Activated CD4-positive, alpha-beta memory T cell treated with anti-CD3 and anti-CD28 coated beads for 36 hours (primary cell): ENCODE results near the gene TNXB. TPM values are rescaled to one million over a fixed set of nuclear protein-coding genes. Genes with fewer than 3 reads are reported as not detected.
"Not testable (repeated sequence)": the region's sequence is repeated elsewhere in the genome, so short reads cannot be mapped to it uniquely, and the experiment has no call there.

Source experiments
- CTCF ChIA-PET: fragments of 350-600 bp; sonication (Branson Sonifier 250); formaldehyde crosslinking; loops from one replicate; lab custom pipeline; 2021; ENCODE audit warnings: antibody characterized with exemption, inconsistent platforms; lab: Charles Lee
- POLR2A ChIA-PET: fragments of 350-600 bp; sonication (Branson Sonifier 250); formaldehyde crosslinking; loops from one replicate; lab custom pipeline; 2021; ENCODE audit warnings: antibody characterized with exemption; lab: Charles Lee
- DNase-seq: peaks from one replicate; pipeline ENCODE4 v3.0.0-alpha.2; 2020
- H3K27ac Mint-ChIP-seq: one replicate; pipeline ENCODE4 v1.8.0; 2021; ENCODE audit warnings: mixed read lengths
- H3K27me3 Mint-ChIP-seq: one replicate; pipeline ENCODE4 v1.8.0; 2021; ENCODE audit warnings: mixed read lengths
- H3K36me3 Mint-ChIP-seq: one replicate; pipeline ENCODE4 v1.8.0; 2021; ENCODE audit warnings: mixed read lengths
- H3K4me1 Mint-ChIP-seq: one replicate; pipeline ENCODE4 v1.8.0; 2021; ENCODE audit warnings: low read depth, mixed read lengths
- H3K4me3 Mint-ChIP-seq: one replicate; pipeline ENCODE4 v1.8.0; 2021; ENCODE audit warnings: mild to moderate bottlenecking, mixed read lengths
- H3K9me3 Mint-ChIP-seq: one replicate; pipeline ENCODE4 v1.8.0; 2021; ENCODE audit warnings: mixed read lengths
- intact Hi-C: fragments of 100-400 bp; cut with micrococcal nuclease; formaldehyde crosslinking; loops from one replicate; pipeline ENCODE4 v1.15.1; 2023
- total RNA-seq, 2 experiments: library from RNA; stranded (reverse); gene quantifications; one replicate each; pipeline ENCODE4 v1.2.3, GENCODE V29; 2021

The TNXB gene
- total RNA-seq, 2 experiments from 2014 or later, result 5.2 to 5.8 TPM

- H3K27me3 Mint-ChIP-seq, intact Hi-C loops, DNase-seq, H3K4me3 Mint-ChIP-seq, CTCF ChIA-PET, H3K36me3 Mint-ChIP-seq, H3K27ac Mint-ChIP-seq, POLR2A ChIA-PET, H3K9me3 Mint-ChIP-seq, H3K4me1 Mint-ChIP-seq: not testable (repeated sequence)
Observed at GRCh38 chr6:32068315-32068714, 40.8 kb downstream of the TNXB start.

- H3K4me3 Mint-ChIP-seq, CTCF ChIA-PET, H3K27me3 Mint-ChIP-seq, H3K27ac Mint-ChIP-seq, H3K9me3 Mint-ChIP-seq, H3K4me1 Mint-ChIP-seq, intact Hi-C loops, DNase-seq, H3K36me3 Mint-ChIP-seq, POLR2A ChIA-PET: not testable (repeated sequence)
Observed at GRCh38 chr6:32067521-32067920, 41.6 kb downstream of the TNXB start.

GRCh38 chr6:32064706-32065105 lies 44.4 kb downstream of the TNXB start:
- CTCF ChIA-PET, result no interaction called here
- DNase-seq, result no peak
- no peak overlapping the region for H3K27ac Mint-ChIP-seq
- intact Hi-C loops, result no loop called here
- POLR2A ChIA-PET, result no interaction called here
- no peaks in the 10 kb centered on the region for H3K36me3 Mint-ChIP-seq
- H3K4me1 Mint-ChIP-seq, result no peaks in the 10 kb centered on the region
- H3K27me3 Mint-ChIP-seq, result no peaks in the 10 kb centered on the region
- no peaks in the 10 kb centered on the region for H3K9me3 Mint-ChIP-seq
- no peak overlapping the region for H3K4me3 Mint-ChIP-seq

GRCh38 chr6:32060966-32061655 lies 48.0 kb downstream of the TNXB start:
- Mint-ChIP-seq H3K36me3 (no peaks in the 10 kb centered on the region), H3K4me3 (no peak overlapping the region), H3K4me1 (no peaks in the 10 kb centered on the region), H3K27me3 (peaks cover 3% of the 10 kb centered on the region), H3K9me3 (no peaks in the 10 kb centered on the region), H3K27ac (no peak overlapping the region)
- ChIA-PET CTCF (no interaction called here), POLR2A (no interaction called here)
- intact Hi-C loops, result no loop called here
- DNase-seq, result no peak

- ChIA-PET POLR2A (no interaction called here), CTCF (interaction anchor here (2.4 kb wide), 1 partner anchor 11 kb away, joined by 11 read pairs; no protein-coding TSS in a partner anchor)
- H3K4me1 Mint-ChIP-seq, result no peaks in the 10 kb centered on the region
Observed at GRCh38 chr6:32058511-32058963, 50.6 kb downstream of the TNXB start.

GRCh38 chr6:32057966-32058365 lies 51.2 kb downstream of the TNXB start:
- intact Hi-C loops, result no loop called here
- Mint-ChIP-seq H3K4me1 (no peaks in the 10 kb centered on the region), H3K27me3 (peaks cover 3% of the 10 kb centered on the region), H3K9me3 (no peaks in the 10 kb centered on the region), H3K27ac (no peak overlapping the region), H3K4me3 (no peak overlapping the region), H3K36me3 (no peaks in the 10 kb centered on the region)
- DNase-seq, result no peak
- POLR2A ChIA-PET, result no interaction called here
- CTCF ChIA-PET, result interaction anchor here (2.4 kb wide), 1 partner anchor 10 kb away, joined by 11 read pairs; no protein-coding TSS in a partner anchor

More at GRCh38 chr6:32058511-32058963, 50.6 kb downstream of the TNXB start:
- intact Hi-C loops, result no loop called here
- H3K4me3 Mint-ChIP-seq, result no peak overlapping the region
- H3K36me3 Mint-ChIP-seq, result no peaks in the 10 kb centered on the region
- DNase-seq, result no peak
- no peaks in the 10 kb centered on the region for H3K9me3 Mint-ChIP-seq
- no peak overlapping the region for H3K27ac Mint-ChIP-seq
- peaks cover 3% of the 10 kb centered on the region for H3K27me3 Mint-ChIP-seq

GRCh38 chr6:32056254-32056653 lies 52.9 kb downstream of the TNXB start:
- no peaks in the 10 kb centered on the region for H3K4me1 Mint-ChIP-seq
- H3K27me3 Mint-ChIP-seq, result peaks cover 3% of the 10 kb centered on the region
- no peaks in the 10 kb centered on the region for H3K36me3 Mint-ChIP-seq
- CTCF ChIA-PET, result no interaction called here
- H3K4me3 Mint-ChIP-seq, result no peak overlapping the region
- H3K27ac Mint-ChIP-seq, result no peak overlapping the region
- DNase-seq, result no peak
- POLR2A ChIA-PET, result no interaction called here
- no peaks in the 10 kb centered on the region for H3K9me3 Mint-ChIP-seq
- intact Hi-C loops, result no loop called here

- POLR2A ChIA-PET, H3K9me3 Mint-ChIP-seq, H3K27me3 Mint-ChIP-seq, CTCF ChIA-PET, intact Hi-C loops, H3K27ac Mint-ChIP-seq, DNase-seq, H3K36me3 Mint-ChIP-seq, H3K4me3 Mint-ChIP-seq, H3K4me1 Mint-ChIP-seq: not testable (repeated sequence)
Observed at GRCh38 chr6:32055756-32056155, 53.4 kb downstream of the TNXB start.

GRCh38 chr6:32053314-32053713 lies 55.8 kb downstream of the TNXB start:
- CTCF ChIA-PET, H3K4me3 Mint-ChIP-seq, H3K4me1 Mint-ChIP-seq, H3K27me3 Mint-ChIP-seq, DNase-seq, H3K9me3 Mint-ChIP-seq, H3K36me3 Mint-ChIP-seq, POLR2A ChIA-PET, H3K27ac Mint-ChIP-seq, intact Hi-C loops: not testable (repeated sequence)

GRCh38 chr6:32052626-32053025 lies 56.5 kb downstream of the TNXB start:
- CTCF ChIA-PET, H3K27ac Mint-ChIP-seq, DNase-seq, H3K36me3 Mint-ChIP-seq, H3K4me1 Mint-ChIP-seq, H3K27me3 Mint-ChIP-seq, POLR2A ChIA-PET, H3K9me3 Mint-ChIP-seq, intact Hi-C loops, H3K4me3 Mint-ChIP-seq: not testable (repeated sequence)

- no peak overlapping the region for H3K27ac Mint-ChIP-seq
Observed at GRCh38 chr6:32050562-32050961, 58.6 kb downstream of the TNXB start.

GRCh38 chr6:32049736-32050135 lies 59.4 kb downstream of the TNXB start:
- intact Hi-C loops, DNase-seq, H3K9me3 Mint-ChIP-seq, H3K4me3 Mint-ChIP-seq, H3K27ac Mint-ChIP-seq, H3K36me3 Mint-ChIP-seq, POLR2A ChIA-PET, CTCF ChIA-PET, H3K27me3 Mint-ChIP-seq, H3K4me1 Mint-ChIP-seq: not testable (repeated sequence)

More at GRCh38 chr6:32050562-32050961, 58.6 kb downstream of the TNXB start:
- H3K4me3 Mint-ChIP-seq, result no peak overlapping the region
- ChIA-PET CTCF (no interaction called here), POLR2A (no interaction called here)
- no peak for DNase-seq
- H3K27me3 Mint-ChIP-seq, result no peaks in the 10 kb centered on the region
- intact Hi-C loops, result no loop called here
- H3K4me1 Mint-ChIP-seq, result peaks cover 5% of the 10 kb centered on the region
- H3K9me3 Mint-ChIP-seq, result no peaks in the 10 kb centered on the region
- H3K36me3 Mint-ChIP-seq, result no peaks in the 10 kb centered on the region

- H3K4me3 Mint-ChIP-seq, POLR2A ChIA-PET, H3K36me3 Mint-ChIP-seq, H3K27me3 Mint-ChIP-seq, H3K27ac Mint-ChIP-seq, H3K4me1 Mint-ChIP-seq, H3K9me3 Mint-ChIP-seq, intact Hi-C loops, DNase-seq: not testable (repeated sequence)
- CTCF ChIA-PET, result interaction anchor here (0.7 to 1.5 kb wide), 3 partner anchors 24 to 737 kb away, joined by 3 read pairs; no protein-coding TSS in a partner anchor
Observed at GRCh38 chr6:32049149-32049548, 60.0 kb downstream of the TNXB start.
